Stomach smooth muscle (tissue), 2 donors: Measurements from ENCODE around the gene CRYZL1.

ENCODE experiments used
- H3K27ac ChIP-seq: one replicate; pipeline ENCODE4 v1.7.0; 2013; ENCODE audit warnings: mild to moderate bottlenecking, low read length, inconsistent platforms
- H3K27me3 ChIP-seq, 2 donors: one replicate each; pipeline ENCODE4 v1.7.0; 2013; ENCODE audit warnings: low read length in 2 of 2; ENCODE audit not compliant: insufficient read depth in 2 of 2, control insufficient read depth in 1 of 2
- H3K36me3 ChIP-seq, 2 donors: one replicate each; pipeline ENCODE4 v1.7.0; 2013; ENCODE audit warnings: low read length in 2 of 2; ENCODE audit not compliant: control insufficient read depth in 2 of 2, insufficient read depth in 2 of 2
- H3K4me1 ChIP-seq: one replicate; pipeline ENCODE4 v1.7.0; 2013; ENCODE audit warnings: low read length; ENCODE audit not compliant: control insufficient read depth, insufficient read depth
- H3K4me3 ChIP-seq, 2 donors: one replicate each; pipeline ENCODE4 v1.7.0; 2013; ENCODE audit warnings: low read length in 2 of 2
- H3K9ac ChIP-seq, 2 donors: one replicate each; pipeline ENCODE4 v1.7.0; 2013; ENCODE audit warnings: low read length in 2 of 2, mild to moderate bottlenecking in 1 of 2
- H3K9me3 ChIP-seq, 2 donors: one replicate each; pipeline ENCODE4 v1.7.0; 2013; ENCODE audit warnings: low read length in 2 of 2; ENCODE audit not compliant: control insufficient read depth in 2 of 2
- donor health status: healthy.
- donor health status: Pancreatic carcinoma.

Gene CRYZL1

DNA sequence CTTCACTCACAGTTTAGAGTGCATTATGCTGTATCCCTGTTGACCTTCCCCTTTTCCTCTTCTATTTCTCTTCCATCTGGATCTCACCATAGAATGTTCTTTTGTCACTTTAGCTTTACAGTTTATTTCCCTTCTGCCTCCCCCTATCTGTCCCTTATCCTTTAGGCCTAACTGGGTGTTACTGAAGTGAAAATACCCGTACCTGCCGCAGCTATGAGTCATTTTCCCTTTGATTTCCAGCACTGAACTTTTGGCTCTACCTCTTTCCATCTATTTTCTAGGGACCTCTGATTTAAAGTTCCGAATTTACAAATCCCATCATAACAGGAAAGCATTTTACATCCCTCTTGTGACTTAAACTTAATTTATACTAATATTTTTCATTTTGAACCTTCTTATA, 20.5 kb upstream of the CRYZL1 start:
- no peak overlapping the region for H3K27ac ChIP-seq
- no peak overlapping the region for H3K9ac ChIP-seq

DNA sequence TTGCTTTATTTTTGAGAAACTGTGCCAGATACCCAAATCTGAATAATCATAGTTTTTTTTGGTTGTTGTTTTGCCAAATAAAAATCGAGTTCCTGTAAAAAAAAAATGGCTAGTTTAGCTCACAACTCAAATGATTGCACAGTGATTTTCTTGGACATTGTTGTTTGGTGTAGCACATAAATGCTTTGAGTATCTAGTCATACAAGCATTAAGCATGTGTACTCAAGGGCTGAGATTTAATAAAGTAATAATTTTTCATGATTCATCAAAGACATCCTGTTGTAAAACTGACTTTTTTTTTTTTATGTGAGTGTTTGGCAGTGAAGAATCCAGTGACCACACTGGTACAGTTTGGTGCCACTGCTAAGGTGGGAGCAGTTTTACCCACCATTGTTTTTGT, 19.6 kb upstream of the CRYZL1 start:
- Histone ChIP-seq H3K9me3 (no peaks in the 10 kb centered on the region), H3K36me3 (peaks cover 0 to 2% of the 10 kb centered on the region in 2 donors), H3K27me3 (no peaks in the 10 kb centered on the region), H3K4me1 (peaks cover 11% of the 10 kb centered on the region), H3K4me3 (no peak overlapping the region), H3K27ac (no peak overlapping the region), H3K9ac (no peak overlapping the region)

More for the DNA sequence above, 20.5 kb upstream of the CRYZL1 start:
- peaks cover 0 to 2% of the 10 kb centered on the region in 2 donors for H3K36me3 ChIP-seq
- H3K4me3 ChIP-seq = no peak overlapping the region
- no peaks in the 10 kb centered on the region for H3K9me3 ChIP-seq
- H3K4me1 ChIP-seq = peaks cover 10% of the 10 kb centered on the region
- H3K27me3 ChIP-seq = no peaks in the 10 kb centered on the region

DNA sequence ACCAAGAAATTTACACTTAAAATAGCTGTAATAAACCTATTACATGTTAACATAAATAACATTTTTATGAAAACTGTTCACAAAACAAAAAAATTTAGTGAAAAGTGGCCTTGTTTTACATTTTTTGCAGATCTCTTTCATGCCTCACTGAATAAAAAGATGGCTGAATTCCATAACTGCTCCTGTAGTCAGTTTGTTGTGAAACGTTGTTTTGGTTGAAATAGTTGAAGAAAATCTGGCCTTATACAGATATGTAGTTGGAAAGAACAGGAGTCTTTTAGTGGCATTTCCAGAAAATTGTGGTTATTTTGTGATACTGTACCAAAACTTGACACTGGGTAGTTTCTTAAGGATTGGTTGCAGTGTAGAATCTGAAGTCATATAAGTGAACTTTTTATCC, 18.9 kb upstream of the CRYZL1 start:
- no peak overlapping the region for H3K9ac ChIP-seq
- H3K4me3 ChIP-seq = no peak overlapping the region
- H3K27ac ChIP-seq = no peak overlapping the region
- H3K36me3 ChIP-seq = peaks cover 0 to 2% of the 10 kb centered on the region in 2 donors
- H3K27me3 ChIP-seq = no peaks in the 10 kb centered on the region
- no peaks in the 10 kb centered on the region for H3K9me3 ChIP-seq
- peaks cover 14% of the 10 kb centered on the region for H3K4me1 ChIP-seq

DNA sequence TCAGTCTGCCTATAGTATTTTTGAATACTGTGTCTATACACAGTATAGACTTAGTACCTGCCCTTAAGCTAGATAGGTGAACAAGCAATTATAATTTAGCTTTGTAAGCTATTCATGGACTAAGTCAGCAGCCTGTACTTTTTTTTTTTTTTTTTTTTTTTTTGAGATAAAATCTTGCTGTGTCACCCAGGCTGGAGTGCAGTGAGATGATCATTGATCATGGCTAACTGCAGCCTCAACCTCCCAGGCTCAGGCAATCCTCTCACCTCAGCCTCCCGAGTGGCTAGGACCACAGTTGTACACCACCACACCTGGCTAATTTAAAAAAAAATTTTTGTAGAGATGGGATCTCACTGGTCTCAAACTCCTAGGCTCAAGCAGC, 18.0 kb upstream of the CRYZL1 start:
- Histone ChIP-seq H3K9me3 (no peaks in the 10 kb centered on the region), H3K36me3 (peaks cover 0 to 2% of the 10 kb centered on the region in 2 donors), H3K27me3 (no peaks in the 10 kb centered on the region), H3K9ac (no peak overlapping the region), H3K4me1 (peaks cover 14% of the 10 kb centered on the region), H3K27ac (no peak overlapping the region), H3K4me3 (no peak overlapping the region)

DNA sequence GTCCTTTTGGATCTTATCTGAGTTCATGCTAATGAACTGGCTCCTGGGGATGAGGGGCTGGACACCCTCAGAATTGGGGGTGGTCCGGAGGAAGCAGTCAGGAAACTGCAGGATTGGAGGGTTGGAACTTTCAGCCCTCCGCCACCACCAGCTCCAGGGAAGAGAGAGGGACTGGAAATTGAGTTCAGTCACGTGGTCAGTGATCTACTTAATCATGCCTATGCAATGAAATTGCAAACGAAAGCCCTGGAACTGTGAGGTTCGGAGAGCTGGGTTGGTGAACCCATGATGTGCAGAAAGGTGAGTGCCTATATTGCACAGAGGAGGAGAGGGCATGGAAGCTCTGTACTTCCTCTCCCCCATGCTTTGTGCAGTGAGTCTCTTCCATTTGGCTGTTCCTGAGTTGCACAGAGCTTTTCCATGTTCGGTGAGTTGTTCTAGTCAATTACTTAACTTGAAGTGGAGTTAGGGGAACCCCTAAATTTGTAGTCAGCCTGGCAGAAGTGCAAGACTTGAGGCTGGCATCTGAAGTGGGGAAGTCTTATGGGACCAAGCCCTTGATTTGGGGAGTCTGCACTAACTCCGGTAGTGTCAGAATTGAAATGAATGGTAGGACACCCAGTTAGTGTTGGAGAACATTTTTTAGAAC, 17.5 kb upstream of the CRYZL1 start:
- no peak overlapping the region for H3K27ac ChIP-seq
- no peak overlapping the region for H3K9ac ChIP-seq
- no peaks in the 10 kb centered on the region for H3K9me3 ChIP-seq
- peaks cover 0 to 2% of the 10 kb centered on the region in 2 donors for H3K36me3 ChIP-seq
- H3K4me3 ChIP-seq = no peak overlapping the region
- H3K4me1 ChIP-seq = peaks cover 14% of the 10 kb centered on the region
- H3K27me3 ChIP-seq = no peaks in the 10 kb centered on the region

DNA sequence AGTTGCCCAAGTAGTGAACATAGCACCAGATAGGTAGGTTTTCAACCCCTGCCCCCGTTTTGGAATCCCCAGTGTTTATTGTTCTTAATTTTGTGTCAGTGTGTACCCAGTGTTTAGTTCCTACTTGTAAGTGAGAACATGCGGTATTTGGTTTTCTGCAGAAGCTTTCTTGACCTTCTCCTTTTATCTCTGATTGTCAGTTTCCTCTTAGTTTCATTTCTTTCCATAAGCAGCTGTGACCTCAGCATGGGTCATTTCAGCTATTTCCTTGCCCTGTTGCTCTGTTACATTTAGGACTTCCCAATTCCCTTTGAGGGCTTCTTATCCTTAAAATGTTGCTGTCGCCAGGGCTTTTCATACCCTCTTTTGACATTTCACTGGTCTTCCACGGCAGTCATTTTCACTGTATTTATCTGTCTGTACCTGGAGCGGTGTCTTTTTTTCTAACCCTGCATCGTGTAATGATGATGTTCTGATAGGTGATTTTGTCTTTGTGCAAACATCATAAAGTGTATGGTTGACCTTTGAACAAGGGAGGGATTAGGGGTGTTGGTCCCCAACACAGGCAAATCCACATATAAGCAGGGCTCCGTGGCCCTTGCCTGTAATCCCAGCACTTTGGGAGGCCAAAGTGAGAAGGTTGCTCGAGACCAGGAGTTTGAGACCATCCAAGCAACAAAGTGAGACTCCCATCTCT, 15.7 kb upstream of the CRYZL1 start:
- Histone ChIP-seq H3K27me3 (no peaks in the 10 kb centered on the region), H3K9me3 (no peaks in the 10 kb centered on the region), H3K9ac (no peak overlapping the region), H3K4me3 (peak overlapping the region in 1 of 2 donors; percentile 15), H3K27ac (no peak overlapping the region), H3K4me1 (peaks cover 14% of the 10 kb centered on the region), H3K36me3 (peaks cover 0 to 2% of the 10 kb centered on the region in 2 donors)

DNA sequence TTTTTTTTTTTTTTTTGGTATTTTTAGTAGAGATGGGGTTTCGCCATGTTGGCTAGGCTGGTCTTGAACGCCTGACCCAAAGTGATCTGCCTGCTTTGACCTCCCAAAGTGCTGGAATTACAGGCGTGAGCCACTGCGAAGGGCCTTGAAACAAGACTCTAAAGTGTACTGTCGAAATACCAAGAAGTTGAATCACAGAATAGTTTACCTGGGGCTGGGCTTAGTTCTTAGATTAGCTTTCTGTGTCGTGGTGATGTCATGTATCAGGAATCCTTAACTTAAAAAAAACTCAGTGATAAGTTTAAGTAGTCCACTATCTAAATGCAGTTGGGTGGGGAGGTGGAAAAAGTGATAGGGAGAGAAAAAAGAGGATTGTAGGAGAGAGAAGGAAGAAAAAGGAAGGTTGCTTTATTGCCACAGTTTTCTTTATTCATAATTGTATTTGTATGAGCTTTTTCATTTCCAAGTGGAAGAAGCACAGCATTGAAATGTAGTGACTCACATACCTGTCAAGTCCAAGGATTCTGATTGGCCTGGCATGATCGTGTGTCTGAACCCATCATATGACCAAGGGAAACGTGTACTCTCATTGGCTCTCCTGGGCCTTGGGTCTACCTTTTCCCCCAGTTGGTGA, 14.2 kb upstream of the CRYZL1 start:
- no peak overlapping the region for H3K27ac ChIP-seq
- no peak overlapping the region for H3K9ac ChIP-seq
- peaks cover 14% of the 10 kb centered on the region for H3K4me1 ChIP-seq
- no peaks in the 10 kb centered on the region for H3K9me3 ChIP-seq
- H3K36me3 ChIP-seq = peaks cover 0 to 2% of the 10 kb centered on the region in 2 donors
- no peaks in the 10 kb centered on the region for H3K27me3 ChIP-seq
- no peak overlapping the region for H3K4me3 ChIP-seq

DNA sequence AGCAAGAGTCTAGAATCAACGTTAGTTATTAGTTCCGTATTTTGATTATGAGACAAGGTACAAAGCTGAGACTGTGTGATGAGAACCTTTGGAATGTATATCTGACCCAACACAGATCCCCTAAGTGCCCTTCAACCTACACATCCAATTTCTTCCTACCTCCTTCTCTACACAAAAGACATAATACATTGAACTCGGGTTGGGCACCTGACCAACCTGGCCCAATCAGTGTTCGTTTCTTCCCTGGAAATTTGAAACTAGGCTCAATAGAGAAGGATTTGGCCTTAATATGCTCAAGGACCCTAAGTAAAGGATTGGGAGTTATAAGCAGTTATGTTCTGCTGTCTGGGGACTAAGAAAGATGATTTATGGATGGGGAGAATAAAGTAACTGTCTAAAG, 12.9 kb upstream of the CRYZL1 start:
- Histone ChIP-seq H3K9ac (no peak overlapping the region), H3K4me3 (no peak overlapping the region), H3K27me3 (no peaks in the 10 kb centered on the region), H3K27ac (no peak overlapping the region), H3K36me3 (peaks cover 0 to 2% of the 10 kb centered on the region in 2 donors), H3K9me3 (no peaks in the 10 kb centered on the region), H3K4me1 (peaks cover 14% of the 10 kb centered on the region)

DNA sequence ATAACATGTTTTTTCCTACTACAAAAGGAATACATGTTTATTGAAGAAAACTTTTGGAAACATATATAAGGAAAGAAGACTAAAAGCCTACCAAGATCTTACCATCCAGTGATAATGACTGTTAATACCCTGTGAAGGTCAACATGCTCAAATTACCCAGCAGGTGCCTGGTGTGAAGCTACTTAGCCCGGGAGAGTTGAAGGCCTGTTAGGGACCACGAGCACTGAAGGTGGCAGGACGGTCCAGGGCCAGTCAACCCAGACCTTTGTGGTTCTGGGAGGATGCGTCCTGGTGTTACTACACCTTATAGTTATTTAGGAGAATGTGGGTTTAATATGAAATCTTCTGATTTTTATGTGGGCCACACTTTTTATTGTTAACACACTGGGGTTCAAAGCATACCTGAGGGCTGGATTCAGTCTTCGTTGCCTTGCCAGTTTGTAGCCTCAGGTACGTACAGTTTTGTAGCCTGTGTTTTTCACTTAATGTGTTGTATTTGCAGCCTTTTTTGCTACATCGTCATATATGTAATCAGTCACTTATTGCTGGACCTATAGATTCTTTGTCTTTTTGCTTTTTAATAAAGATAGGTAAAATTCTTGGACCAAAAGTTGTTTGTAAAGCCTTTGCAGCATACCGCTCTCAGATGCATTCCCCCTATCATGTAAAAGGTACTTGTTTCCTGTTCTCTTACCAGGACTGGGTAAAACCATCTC, 10.6 kb upstream of the CRYZL1 start:
- H3K4me3 ChIP-seq = no peak overlapping the region
- H3K4me1 ChIP-seq = peaks cover 4% of the 10 kb centered on the region
- H3K27ac ChIP-seq = no peak overlapping the region
- no peaks in the 10 kb centered on the region for H3K27me3 ChIP-seq
- no peaks in the 10 kb centered on the region for H3K9me3 ChIP-seq
- no peak overlapping the region for H3K9ac ChIP-seq
- no peaks in the 10 kb centered on the region for H3K36me3 ChIP-seq

DNA sequence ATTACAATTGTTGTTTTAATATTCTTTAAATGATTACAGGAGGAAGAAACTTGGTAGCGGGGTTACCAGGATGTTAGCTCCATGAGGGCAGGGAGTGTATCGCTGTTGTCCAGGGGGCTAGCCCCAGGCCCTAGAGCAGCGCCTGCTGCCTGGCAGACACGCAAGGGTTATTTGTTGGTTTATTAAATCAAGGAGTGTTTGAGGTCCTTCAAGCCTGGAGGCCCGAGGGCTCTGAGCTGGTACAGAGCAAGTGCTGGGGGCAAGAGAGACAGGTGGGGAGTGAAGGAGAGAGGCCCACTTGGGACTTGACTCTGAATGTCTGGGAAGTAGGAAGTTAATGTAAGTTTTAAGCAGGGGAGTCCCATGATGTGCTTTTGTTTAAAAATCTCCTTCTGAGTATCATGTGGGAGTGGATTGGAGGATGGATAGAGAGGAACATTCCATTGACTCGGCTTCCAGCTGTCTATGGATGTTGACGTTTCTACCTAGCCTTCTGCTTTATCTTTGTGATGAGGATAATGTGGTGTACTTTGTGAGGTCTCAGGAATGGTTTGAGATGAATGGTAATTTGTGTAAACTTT, 9.5 kb upstream of the CRYZL1 start:
- Histone ChIP-seq H3K9ac (no peak overlapping the region), H3K4me3 (no peak overlapping the region), H3K36me3 (no peaks in the 10 kb centered on the region), H3K27me3 (no peaks in the 10 kb centered on the region), H3K4me1 (peaks cover 2% of the 10 kb centered on the region), H3K9me3 (no peaks in the 10 kb centered on the region), H3K27ac (no peak overlapping the region)
